Lower leg skin (tissue), 3 donors: Measurements from ENCODE around the gene NEU2.

Experiments used
- POLR2A ChIP-seq, 2 donors: fragments of 450-650 bp; IDR thresholded peaks; one replicate each; pipeline ENCODE4 v1.6.1; 2016 to 2017; ENCODE audit warnings: antibody characterized with exemption in 2 of 2, mild to moderate bottlenecking in 1 of 2, moderate library complexity in 1 of 2
- TF ChIP-seq, protein P1 (sequence below), 3 donors: fragments of 450-650 bp; IDR thresholded peaks; one replicate each; pipeline ENCODE4 v1.5.1; 2016; ENCODE audit warnings: antibody characterized with exemption in 3 of 3, mild to moderate bottlenecking in 3 of 3, moderate library complexity in 2 of 3

DNA sequence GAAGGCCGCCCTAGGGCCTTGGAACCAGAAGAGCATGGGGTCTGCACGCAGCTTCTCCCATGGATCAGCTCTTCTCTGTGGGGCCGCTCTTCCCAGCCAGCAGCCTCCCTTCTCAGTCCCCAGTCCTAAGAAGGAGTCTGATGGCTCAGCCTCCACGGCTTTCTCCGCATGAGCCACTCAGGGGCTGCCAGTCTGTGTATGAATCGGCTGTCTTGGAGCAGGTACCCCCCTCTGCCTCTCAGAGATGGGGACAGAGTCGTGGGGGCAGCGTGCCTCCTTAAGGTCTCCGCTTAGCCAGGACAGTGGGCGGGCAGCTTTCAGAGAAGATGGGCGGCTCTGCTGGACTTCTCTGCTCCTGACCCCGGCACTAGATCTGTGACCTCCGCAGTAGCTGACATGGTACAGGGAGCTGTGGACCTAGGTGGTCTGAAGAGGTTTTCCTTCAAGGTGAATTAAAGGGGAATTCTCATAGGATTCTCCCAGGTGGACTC, 49.3 kb downstream of the NEU2 start:
- TF ChIP-seq, protein P1, sequence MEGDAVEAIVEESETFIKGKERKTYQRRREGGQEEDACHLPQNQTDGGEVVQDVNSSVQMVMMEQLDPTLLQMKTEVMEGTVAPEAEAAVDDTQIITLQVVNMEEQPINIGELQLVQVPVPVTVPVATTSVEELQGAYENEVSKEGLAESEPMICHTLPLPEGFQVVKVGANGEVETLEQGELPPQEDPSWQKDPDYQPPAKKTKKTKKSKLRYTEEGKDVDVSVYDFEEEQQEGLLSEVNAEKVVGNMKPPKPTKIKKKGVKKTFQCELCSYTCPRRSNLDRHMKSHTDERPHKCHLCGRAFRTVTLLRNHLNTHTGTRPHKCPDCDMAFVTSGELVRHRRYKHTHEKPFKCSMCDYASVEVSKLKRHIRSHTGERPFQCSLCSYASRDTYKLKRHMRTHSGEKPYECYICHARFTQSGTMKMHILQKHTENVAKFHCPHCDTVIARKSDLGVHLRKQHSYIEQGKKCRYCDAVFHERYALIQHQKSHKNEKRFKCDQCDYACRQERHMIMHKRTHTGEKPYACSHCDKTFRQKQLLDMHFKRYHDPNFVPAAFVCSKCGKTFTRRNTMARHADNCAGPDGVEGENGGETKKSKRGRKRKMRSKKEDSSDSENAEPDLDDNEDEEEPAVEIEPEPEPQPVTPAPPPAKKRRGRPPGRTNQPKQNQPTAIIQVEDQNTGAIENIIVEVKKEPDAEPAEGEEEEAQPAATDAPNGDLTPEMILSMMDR (IDR thresholded peaks at IDR 0.05): no peak
- no peak for TF ChIP-seq POLR2A (IDR thresholded peaks at IDR 0.05)
